Endothelial cell of umbilical vein (primary cell): ENCODE measurements around the gene PRKCZ. TPM values are rescaled to one million over a fixed set of nuclear protein-coding genes. Genes with fewer than 3 reads are reported as not detected.

Source experiments
- BruUV-seq: library from RNA; stranded (reverse); fragments of 400-500 nt; replicated peaks from 2 replicates; lab custom pipeline; 2021; lab: Mats Ljungman, UMichigan
- CTCF ChIA-PET: fragments of 300-600, 350-600 bp; sonication (Branson Sonifier 250); formaldehyde crosslinking; loops from one replicate; lab custom pipeline; 2021; ENCODE audit warnings: antibody characterized with exemption, inconsistent platforms; lab: Charles Lee
- POLR2A ChIA-PET: fragments of 300-600, 350-600 bp; sonication (Branson Sonifier 250); formaldehyde crosslinking; loops from one replicate; lab custom pipeline; 2021; ENCODE audit warnings: antibody characterized with exemption, inconsistent platforms; lab: Charles Lee
- DNase-seq: peaks from one replicate; pipeline ENCODE4 v3.0.0-alpha.2; 2011; ENCODE audit warnings: low read depth, low spot score
- FAIRE-seq: peaks from 2 replicates; lab custom pipeline; 2011; peaks lifted over from hg19 to GRCh38; lab: Jason Lieb, UNC
- H2AFZ ChIP-seq: 2 replicates; pipeline ENCODE4 v1.6.0; 2012; ENCODE audit warnings: low read depth, low read length, control low read depth, inconsistent platforms
- H3K27ac ChIP-seq: 2 replicates; pipeline ENCODE4 v1.5.1; 2011; ENCODE audit warnings: low read depth, mild to moderate bottlenecking, control low read depth, low read length, moderate library complexity; ENCODE audit not compliant: insufficient read depth
- H3K27me3 ChIP-seq, 2 experiments: 2 replicates each; pipeline versions ENCODE4 v1.6.0 to v1.6.1; 2011; ENCODE audit warnings: low read length in 2 of 2, mixed read lengths in 1 of 2; ENCODE audit not compliant: control insufficient read depth in 2 of 2, insufficient read depth in 2 of 2
- H3K36me3 ChIP-seq, 2 experiments: 2 replicates in 1 of 2; 3 replicates in 1 of 2; pipeline ENCODE4 v1.5.1; 2011; ENCODE audit warnings: low read length in 2 of 2, mild to moderate bottlenecking in 1 of 2, moderate library complexity in 1 of 2; ENCODE audit not compliant: control insufficient read depth in 2 of 2, insufficient read depth in 2 of 2; ENCODE audit errors: extremely low read depth in 1 of 2
- H3K4me1 ChIP-seq: 3 replicates; pipeline ENCODE4 v1.5.1; 2011; ENCODE audit warnings: mild to moderate bottlenecking, low read length; ENCODE audit not compliant: control insufficient read depth, insufficient read depth; ENCODE audit errors: extremely low read depth
- H3K4me2 ChIP-seq: 2 replicates; pipeline ENCODE4 v1.6.1; 2011; ENCODE audit warnings: low read length, control low read depth, mixed read lengths; ENCODE audit not compliant: insufficient read depth
- H3K4me3 ChIP-seq, 3 experiments: fragments of 200-600 bp in 1 of 3; sonication (generic), shearing (Covaris generic) in 1 of 3; replicated peaks in 1 of 3; 2 replicates each; pipeline ENCODE4 v1.5.1; 2011 to 2016; ENCODE audit warnings: control low read depth in 3 of 3, low read length in 3 of 3, mild to moderate bottlenecking in 2 of 3, inconsistent platforms in 1 of 3, low read depth in 1 of 3, moderate library complexity in 1 of 3; ENCODE audit not compliant: insufficient read depth in 1 of 3
- H3K79me2 ChIP-seq: 2 replicates; pipeline ENCODE4 v1.6.0; 2012; ENCODE audit warnings: low read length, inconsistent platforms; ENCODE audit not compliant: control insufficient read depth, insufficient read depth
- H3K9ac ChIP-seq: replicated peaks from 2 replicates; pipeline ENCODE3; 2011; ENCODE audit warnings: low read length, control low read depth; ENCODE audit not compliant: insufficient read depth; ENCODE audit errors: extremely low read depth
- H3K9me1 ChIP-seq: replicated peaks from 3 replicates; pipeline ENCODE4 v1.6.0; 2011; ENCODE audit warnings: mild to moderate bottlenecking, low read length; ENCODE audit not compliant: control insufficient read depth, insufficient read depth; ENCODE audit errors: extremely low read depth
- H3K9me3 ChIP-seq: replicated peaks from 2 replicates; pipeline ENCODE4 v1.5.1; 2012; ENCODE audit warnings: low read length, inconsistent platforms; ENCODE audit not compliant: control insufficient read depth, insufficient read depth
- H4K20me1 ChIP-seq: replicated peaks from 2 replicates; pipeline ENCODE3; 2011; ENCODE audit warnings: mild to moderate bottlenecking, low read length; ENCODE audit not compliant: control insufficient read depth, insufficient read depth; ENCODE audit errors: extremely low read depth
- CTCF ChIP-seq, 2 donors: IDR thresholded peaks; 1 replicate in 1 of 2; 2 replicates in 1 of 2; pipeline ENCODE4 v1.5.1; 2011; ENCODE audit warnings: low read length in 2 of 2, mild to moderate bottlenecking in 2 of 2, moderate library complexity in 2 of 2, control low read depth in 1 of 2, inconsistent platforms in 1 of 2, low read depth in 1 of 2; ENCODE audit not compliant: insufficient read depth in 1 of 2; ENCODE audit errors: extremely low read depth in 1 of 2
- EZH2 ChIP-seq: IDR thresholded peaks from 2 replicates; pipeline ENCODE4 v1.6.1; 2012; ENCODE audit warnings: borderline replicate concordance, low read depth, mild to moderate bottlenecking, moderate library complexity, low read length, inconsistent platforms; ENCODE audit not compliant: severe bottlenecking
- FOS ChIP-seq: IDR thresholded peaks from 2 replicates; pipeline ENCODE4 v1.6.1; 2011; ENCODE audit warnings: mild to moderate bottlenecking, low read length, moderate library complexity, borderline replicate concordance; ENCODE audit not compliant: insufficient read depth
- GATA2 ChIP-seq: IDR thresholded peaks from 2 replicates; pipeline ENCODE4 v1.7.0; 2011; ENCODE audit warnings: low read depth, mild to moderate bottlenecking, moderate library complexity, mixed read lengths, low read length; ENCODE audit not compliant: insufficient read length, insufficient read depth
- JUN ChIP-seq: IDR thresholded peaks from 2 replicates; pipeline ENCODE4 v1.6.1; 2011; ENCODE audit warnings: borderline replicate concordance, low read depth; ENCODE audit not compliant: insufficient read length, insufficient read depth
- MAX ChIP-seq: IDR thresholded peaks from 2 replicates; pipeline ENCODE4 v1.6.1; 2011; ENCODE audit not compliant: insufficient read depth, insufficient read length
- MYC ChIP-seq: IDR thresholded peaks from one replicate; pipeline ENCODE4 v1.6.1; 2011; ENCODE audit warnings: mild to moderate bottlenecking, low read depth, low read length
- POLR2A ChIP-seq: IDR thresholded peaks from 2 replicates; pipeline ENCODE4 v1.6.1; 2012; ENCODE audit warnings: low read depth, mild to moderate bottlenecking, control low read depth, low read length
- POLR2AphosphoS5 ChIP-seq: IDR thresholded peaks from 2 replicates; pipeline ENCODE4 v1.6.1; 2012; ENCODE audit warnings: low read depth, mild to moderate bottlenecking, control low read depth, low read length, moderate library complexity; ENCODE audit not compliant: insufficient read depth
- dilution Hi-C: fragments of 300-500 bp; cut with MboI; formaldehyde crosslinking; loops from one replicate; pipeline ENCODE4 v1.15.0; 2019; ENCODE audit warnings: low sequenced_read_pairs; ENCODE audit not compliant: extremely low pct_ligation_motif_present
- intact Hi-C: fragments of 100-400 bp; cut with micrococcal nuclease; formaldehyde crosslinking; loops from one replicate; pipeline ENCODE4 v1.10.0; 2022
- polyA plus RNA-seq, 4 experiments: library from polyadenylated mRNA; depleted of rRNA in 3 of 4; stranded (reverse) in 3 of 4; unstranded in 1 of 4; fragments of >200 nt; gene quantifications; 2 replicates each; pipeline versions ENCODE4 v1.2.1 to v1.2.3, GENCODE V29; 2011 to 2012; ENCODE audit warnings: missing spikeins in 1 of 4
- total RNA-seq: library from RNA; stranded (reverse); gene quantifications from 2 replicates; pipeline ENCODE4 v1.2.3, GENCODE V29; 2021

PRKCZ gene
- total and polyA plus RNA-seq, 2 donors (not counting 3 experiments of a cell fraction or from before 2014, with no cell fraction given) = 0.22 to 1.7 TPM

GRCh38 chr1:2050793-2051682, 827 bp downstream of the PRKCZ start:
- H3K4me3 ChIP-seq = no peak overlapping the region
- CTCF ChIA-PET = no interaction called here
- no peak overlapping the region for H3K9ac ChIP-seq

GRCh38 chr1:2052054-2052679, 2.0 kb downstream of the PRKCZ start:
- Histone ChIP-seq H3K9me1 (no peaks in the 10 kb centered on the region), H3K27me3 (peaks cover 28% of the 10 kb centered on the region in 2 experiments), H4K20me1 (no peaks in the 10 kb centered on the region), H3K4me2 (no peak overlapping the region), H3K9ac (no peak overlapping the region), H2AFZ (no peak overlapping the region), H3K36me3 (no peaks in the 10 kb centered on the region), H3K4me1 (no peaks in the 10 kb centered on the region), H3K4me3 (no peak overlapping the region), H3K27ac (no peak overlapping the region), H3K9me3 (no peaks in the 10 kb centered on the region), H3K79me2 (no peaks in the 10 kb centered on the region)
- BruUV-seq = no TSS peak
- intact Hi-C loops = no loop called here
- dilution Hi-C loops = no loop called here
- POLR2A ChIA-PET = no interaction called here
- DNase-seq (no peak), FAIRE-seq (no peak)
- TF ChIP-seq GATA2 = no peak
- TF ChIP-seq MYC = no peak
- no peak for TF ChIP-seq FOS
- no peak for TF ChIP-seq MAX
- TF ChIP-seq JUN = no peak
- TF ChIP-seq POLR2A = no peak
- TF ChIP-seq CTCF (IDR thresholded peaks at IDR 0.05; ENCODE audit: extremely low read depth in 1 of 2, insufficient read depth in 1 of 2, low read depth in 1 of 2, low read length in 2 of 2) = no peak
- no peak for TF ChIP-seq EZH2
- TF ChIP-seq POLR2AphosphoS5 = no peak
- CTCF ChIA-PET = interaction anchor here (1.0 kb wide), 1 partner anchor 7 kb away, joined by 3 read pairs; no protein-coding TSS in a partner anchor

More at GRCh38 chr1:2050793-2051682, 827 bp downstream of the PRKCZ start:
- Histone ChIP-seq H3K4me1 (no peaks in the 10 kb centered on the region), H4K20me1 (no peaks in the 10 kb centered on the region), H3K36me3 (no peaks in the 10 kb centered on the region), H3K79me2 (no peaks in the 10 kb centered on the region), H2AFZ (no peak overlapping the region), H3K27me3 (peaks cover 28% of the 10 kb centered on the region in 2 experiments), H3K9me3 (no peaks in the 10 kb centered on the region), H3K4me2 (no peak overlapping the region), H3K27ac (no peak overlapping the region), H3K9me1 (no peaks in the 10 kb centered on the region)
- dilution Hi-C loops (no loop called here), intact Hi-C loops (no loop called here)
- no peak for FAIRE-seq
- POLR2A ChIA-PET = no interaction called here
- TF ChIP-seq EZH2 = peak; percentile 93
- TF ChIP-seq GATA2 = no peak
- no peak for TF ChIP-seq POLR2AphosphoS5
- no peak for TF ChIP-seq JUN
- no peak for TF ChIP-seq POLR2A
- TF ChIP-seq MYC = no peak
- no peak for TF ChIP-seq MAX
- DNase-seq = no peak
- BruUV-seq = no TSS peak
